ENCODE results near the gene FOSB.

Gene FOSB

DNA sequence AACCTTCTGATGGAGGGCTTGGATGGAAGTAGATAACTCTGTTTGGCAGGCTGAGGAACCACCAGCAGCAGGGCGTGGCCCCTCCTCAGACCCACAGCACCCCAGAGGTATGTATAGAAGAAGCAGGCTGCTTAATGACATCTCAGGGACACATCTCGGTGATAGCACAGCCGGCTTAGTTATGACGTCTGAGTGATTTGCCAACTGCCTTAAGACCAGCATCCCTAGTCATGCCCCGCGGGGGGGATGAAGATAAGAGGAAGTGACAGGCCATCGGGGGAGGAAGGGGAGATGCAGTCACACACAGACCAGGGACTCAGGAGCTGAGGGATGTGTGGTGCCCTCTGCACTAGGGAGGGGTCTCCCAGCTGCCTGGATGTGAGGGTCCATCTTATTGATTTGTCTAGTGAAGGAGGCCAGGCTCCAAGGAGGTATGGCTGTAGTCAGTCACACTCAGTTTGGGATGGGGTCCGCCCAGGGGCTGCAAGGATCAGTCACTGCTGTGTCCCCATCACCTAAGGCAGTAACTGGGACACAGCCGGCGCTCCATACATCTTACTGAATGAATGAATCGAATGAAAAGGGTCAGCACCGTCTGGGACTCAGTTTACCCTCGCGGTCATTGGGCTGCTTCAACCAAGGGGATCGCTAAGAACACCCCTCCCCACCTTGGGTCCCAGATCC, 24.9 kb upstream of the FOSB start:
- DNase-seq (ENCODE audit: low spot score), result peak; percentile 77

DNA sequence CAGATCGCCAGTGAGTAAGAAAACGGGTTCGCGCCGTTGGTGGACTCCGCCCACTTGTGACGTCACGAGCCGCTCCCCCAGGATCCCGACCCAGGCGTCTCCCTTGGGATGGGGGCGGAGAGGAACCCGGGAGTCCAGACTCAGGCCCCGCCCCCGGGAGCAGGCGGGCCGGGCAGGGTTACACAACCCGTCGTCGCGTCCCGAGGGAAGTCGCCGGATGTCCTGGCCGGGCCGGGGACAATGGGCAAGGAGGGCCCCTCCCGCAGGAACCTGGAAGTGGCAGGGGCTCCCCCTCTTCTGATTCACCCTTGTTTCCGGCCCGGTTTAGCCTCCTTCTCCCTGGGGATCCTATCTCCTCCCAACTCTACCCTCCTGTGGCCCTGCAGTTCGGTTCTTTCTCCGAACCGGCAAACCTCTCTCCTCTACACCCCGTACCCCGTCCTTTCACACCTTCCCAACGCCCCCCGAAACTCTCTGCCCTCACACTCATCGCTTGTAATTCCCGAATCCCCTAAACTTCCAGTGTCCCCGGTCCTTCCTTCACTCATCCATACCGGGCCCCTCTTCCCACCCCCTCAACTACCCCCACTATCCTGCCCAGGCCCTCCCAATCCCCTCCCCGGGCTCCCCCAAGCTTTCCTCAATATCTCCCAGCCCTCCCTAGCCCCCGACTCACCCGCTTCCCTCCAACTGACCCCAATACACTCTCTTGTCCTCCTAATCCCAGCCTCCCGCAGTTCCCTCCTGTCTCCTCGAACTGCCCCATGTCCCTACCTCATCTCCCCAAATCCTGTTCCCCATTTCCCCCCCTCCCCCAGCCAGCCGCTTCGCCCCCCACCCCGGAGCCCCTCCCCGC, 24.1 kb upstream of the FOSB start:
- no peak for DNase-seq (ENCODE audit: low spot score)

DNA sequence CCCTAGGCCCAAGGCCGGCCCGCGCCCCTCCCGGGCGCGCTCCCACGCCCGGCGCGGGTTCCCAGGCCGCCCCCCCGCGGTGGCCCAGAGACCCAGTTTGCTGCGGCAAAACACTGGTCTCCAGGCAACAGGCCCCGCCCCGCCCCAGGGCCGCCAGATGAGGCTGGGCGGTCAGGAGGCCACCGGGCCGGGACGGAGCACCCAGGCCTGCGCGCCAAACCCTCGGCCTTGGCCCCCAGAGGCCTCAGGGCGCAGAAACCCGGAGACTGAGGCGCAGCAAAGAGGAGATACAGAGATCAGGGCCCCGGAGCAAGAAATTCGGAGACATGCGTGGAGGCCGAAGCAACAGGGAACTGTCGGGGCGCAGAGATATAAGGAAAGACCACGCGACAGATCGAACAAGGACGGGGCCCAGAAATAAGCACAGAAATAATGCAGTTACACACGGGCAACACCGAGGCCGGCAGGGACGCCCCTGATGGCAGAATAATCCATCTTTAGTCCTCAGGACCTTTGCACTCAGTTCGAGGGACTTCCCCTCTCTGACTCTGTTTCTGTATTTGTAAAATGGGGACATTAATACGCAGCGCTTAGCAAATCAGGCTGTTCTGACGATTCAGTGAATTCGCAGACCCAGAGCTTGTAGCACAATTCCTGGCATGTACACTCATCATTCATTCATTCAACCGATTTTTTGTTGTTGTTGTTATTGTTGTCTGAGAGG, 23.3 kb upstream of the FOSB start:
- DNase-seq (ENCODE audit: low spot score), result peak; percentile 79

DNA sequence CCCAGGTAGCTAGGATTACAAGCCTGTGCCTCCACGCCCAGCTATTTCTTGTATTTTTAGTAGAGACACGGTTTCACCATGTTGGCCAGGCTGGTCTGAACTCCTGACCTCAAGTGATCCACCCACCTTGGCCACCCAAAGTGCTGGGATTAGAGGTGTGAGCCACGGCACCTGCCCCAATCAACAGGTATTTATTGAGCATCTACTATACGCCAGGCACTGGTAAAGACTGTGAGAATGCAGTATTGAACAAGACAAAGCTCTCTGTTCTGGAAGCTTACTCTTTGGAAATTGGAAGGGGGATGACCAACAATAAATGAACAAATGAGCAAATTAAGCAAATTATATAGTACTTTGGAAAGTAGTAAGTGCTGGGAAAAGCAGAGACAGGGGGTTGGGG, 22.7 kb upstream of the FOSB start:
- no peak for DNase-seq (ENCODE audit: low spot score)

DNA sequence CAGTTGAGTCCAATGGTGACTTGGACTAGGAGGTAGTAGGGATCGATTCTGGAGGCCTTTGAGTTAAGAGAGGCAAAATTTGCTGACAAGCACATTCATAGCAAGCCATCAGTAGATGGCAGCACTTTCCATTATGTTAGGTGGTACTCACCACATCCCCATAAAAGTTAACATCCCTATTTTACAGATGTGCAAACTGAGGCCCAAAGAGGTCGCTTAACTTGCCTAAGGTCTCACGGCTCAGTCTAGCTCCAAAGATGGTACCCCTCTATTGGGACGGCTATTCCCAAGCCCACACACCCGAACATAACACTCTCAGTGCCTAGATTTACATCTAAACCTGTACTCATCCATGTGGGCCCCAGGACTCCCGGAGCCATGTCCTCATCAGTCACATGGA, 21.5 kb upstream of the FOSB start:
- DNase-seq (ENCODE audit: low spot score), result no peak

DNA sequence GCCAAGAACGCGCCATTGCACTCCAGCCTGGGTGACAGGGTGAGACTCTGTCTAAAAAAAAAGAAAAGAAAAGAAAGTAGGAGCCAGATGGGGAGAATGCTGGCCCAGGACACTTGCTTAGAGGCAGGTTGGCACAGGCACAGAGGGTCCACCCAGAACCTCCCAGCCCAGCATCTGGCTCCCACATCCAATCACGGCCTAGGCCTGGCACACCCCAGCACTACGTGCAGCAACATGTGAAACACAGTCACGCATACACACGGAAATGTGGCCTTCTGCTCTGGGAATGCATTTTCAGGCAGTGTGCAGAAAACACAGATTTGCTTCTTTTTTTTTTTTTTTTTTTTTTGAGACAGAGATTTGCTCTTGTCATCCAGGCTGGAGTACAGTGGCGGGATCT, 20.9 kb upstream of the FOSB start:
- no peak for DNase-seq (ENCODE audit: low spot score)

DNA sequence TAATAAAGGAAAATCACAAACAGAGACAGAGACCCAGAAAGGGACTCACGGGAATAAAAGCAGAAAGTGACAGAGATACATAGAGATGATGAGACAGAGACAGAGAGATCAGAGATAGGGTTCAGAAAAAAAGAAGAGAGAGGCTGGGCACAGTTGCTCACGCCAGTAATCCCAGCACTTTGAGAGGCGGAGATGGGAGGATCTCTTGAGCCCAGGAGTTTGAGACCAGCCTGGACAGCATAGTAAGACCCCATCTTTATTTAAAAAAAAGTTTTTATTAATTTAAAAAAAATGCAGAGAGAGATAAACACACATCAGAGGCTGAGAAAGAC, 19.4 kb upstream of the FOSB start:
- DNase-seq (ENCODE audit: low spot score), result no peak

DNA sequence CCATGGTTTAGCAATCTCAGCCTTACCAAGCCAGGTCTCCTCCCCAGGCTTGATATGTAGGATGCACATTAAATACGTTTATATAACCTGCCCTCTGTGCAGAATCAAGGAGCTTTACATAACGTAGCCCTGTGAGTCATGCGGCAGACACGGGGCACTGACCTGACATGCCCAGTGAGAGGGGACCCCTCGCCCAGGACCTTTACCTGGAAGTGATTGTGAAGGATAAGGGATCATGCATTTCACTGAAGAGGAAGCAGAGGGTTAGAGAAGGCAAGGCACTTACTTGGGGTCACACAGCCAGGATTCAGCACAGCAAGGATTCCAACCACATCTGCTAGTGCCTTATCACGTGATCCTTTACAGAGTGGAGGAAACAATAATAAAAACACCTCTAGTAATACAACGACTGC, 18.9 kb upstream of the FOSB start:
- DNase-seq (ENCODE audit: low spot score), result no peak

DNA sequence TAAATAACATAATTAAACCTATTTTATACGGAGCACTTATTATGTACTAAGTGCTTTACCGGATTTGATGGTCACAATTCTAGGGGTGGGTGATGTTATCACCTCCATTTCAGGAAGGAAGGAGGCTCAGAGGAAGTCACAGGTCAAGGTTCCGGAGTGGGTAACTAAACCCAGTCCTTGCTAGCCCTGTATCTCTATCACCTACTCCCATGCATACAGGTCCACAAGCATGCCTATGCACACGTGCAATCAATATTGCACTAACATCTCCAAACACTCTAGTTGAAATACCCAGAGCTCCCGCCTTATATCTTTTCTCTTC, 17.8 kb upstream of the FOSB start:
- DNase-seq (ENCODE audit: low spot score), result no peak

DNA sequence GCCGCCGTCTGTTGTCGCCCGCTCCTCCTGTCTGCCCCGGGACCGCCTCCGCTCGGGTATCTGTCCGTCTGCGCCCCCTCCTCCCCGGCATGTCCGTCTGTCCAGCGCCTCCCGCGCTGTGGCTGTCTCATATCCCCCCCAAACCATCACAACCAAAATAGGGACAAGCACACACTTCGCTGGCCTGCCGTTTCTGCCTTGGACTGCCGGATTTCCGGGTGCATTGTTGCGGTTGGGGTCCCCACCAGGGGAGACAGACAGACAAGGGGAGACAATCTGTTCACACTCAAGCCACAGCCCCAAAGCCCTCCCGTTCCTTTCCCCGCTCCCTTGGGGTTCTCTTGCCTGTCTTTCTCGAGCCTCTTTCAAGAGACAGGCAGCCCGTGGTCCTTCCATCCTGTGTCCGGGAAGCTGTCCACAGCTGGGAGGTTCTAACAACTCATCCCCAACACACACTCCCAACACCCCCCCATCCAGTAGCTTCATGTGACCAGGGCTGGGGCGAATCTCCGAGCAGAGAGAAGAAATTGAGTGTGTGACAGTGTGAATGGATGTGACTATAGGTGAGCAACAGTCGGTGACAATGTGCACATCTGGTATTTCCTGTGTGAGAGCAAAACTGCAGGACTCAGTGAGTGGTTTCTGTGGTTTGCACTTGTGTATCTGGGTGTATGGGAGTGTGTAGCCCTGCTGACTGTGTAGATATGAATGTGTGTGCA, 16.5 kb upstream of the FOSB start:
- DNase-seq (ENCODE audit: low spot score), result no peak

DNA sequence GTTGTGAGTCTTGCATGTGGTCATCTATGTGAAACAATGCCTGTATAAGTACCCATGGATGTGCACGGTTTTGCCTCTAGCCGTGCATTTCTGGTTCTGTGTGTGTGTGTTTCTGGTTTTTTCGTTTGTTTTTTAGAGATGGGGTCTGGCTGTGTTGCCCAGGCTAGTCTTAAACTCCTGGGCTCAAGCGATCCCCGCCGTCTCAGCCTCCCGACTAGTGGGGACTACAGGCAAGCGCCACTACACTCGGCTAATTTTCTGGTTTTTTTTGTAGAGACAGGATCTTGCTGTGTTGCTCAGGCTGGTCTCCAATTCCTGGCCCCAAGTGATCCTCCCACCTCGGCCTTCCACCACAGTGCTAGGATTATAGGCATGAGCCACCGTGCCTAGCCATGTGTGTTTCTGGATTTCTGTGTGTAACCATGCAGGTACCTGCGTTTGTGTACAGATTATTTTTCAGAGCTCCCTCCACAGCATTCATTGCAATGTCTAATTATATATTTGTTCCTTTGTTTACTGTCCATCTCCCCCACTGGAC, 15.9 kb upstream of the FOSB start:
- DNase-seq (ENCODE audit: low spot score), result no peak

DNA sequence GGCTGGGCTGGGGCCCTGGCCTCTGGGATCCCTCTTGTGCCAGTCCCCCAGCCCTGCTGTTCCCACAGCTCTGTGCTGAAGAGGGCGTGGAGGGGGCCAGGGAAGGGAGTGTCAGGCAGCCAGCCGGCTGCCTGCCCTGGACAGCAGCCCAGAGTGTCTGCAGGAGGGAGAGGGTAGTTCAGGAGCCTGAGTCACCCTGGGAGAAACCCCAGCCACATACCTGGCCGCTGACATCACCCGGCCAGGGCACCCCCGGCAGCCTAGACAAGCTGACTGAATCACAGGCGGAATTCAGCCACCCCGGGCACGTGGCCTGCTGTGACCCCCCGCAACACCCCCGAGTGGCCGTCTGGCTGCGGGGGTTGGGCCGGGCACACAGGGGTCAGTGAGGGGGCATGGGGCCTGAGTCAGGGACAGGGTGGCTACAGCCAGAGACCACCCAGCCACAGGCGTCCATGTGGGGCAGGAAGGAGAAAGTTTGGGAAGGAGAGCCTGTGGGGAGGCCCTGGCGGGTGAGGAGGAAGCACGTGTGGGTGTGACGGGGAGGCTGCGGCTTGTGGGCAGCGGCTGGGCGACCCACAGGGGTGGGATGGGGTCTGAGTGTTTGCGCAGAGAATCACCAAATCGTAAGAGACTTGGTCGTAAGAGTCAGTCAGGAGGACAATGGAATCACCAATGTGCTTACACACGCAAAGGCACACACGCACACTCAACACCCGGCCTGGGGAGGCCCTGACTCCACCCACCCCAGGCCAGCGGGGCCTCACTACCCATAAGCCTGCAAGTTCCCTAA, 11.9 kb upstream of the FOSB start:
- no peak for DNase-seq (ENCODE audit: low spot score)

DNA sequence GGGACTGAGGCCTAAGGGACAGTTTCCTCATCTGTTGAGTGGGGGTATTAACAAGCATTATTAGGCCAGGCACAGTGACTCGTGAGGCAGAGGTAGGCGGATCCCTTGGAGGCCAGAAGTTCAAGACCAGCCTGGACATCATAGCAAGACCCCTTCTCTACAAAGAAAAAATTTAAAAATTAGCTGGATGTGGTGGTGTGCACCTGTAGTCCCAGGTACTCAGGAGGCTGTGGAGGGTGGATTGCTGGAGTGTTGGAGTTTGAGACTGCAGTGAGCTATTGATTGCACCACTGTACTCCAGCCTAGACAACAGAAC, 11.3 kb upstream of the FOSB start:
- no peak for DNase-seq (ENCODE audit: low spot score)

DNA sequence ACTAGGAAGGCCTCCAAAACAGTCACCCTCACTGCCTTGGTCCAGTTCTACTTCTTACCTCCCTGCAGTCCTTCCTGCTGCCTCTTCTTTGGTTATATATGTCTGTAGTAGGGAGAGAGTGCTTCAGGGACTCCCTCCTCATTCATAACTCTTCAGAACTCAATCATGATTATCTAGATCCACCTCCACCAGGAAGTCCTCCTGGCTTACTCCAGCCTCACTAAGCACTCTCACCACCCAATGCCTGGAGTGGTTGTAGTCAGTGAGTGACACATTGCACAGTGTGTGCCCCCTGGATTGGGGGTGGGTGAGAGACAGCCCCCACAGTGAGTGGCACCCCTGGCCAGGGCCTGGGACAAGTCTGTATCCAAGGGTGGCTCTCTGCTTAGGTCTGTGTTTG, 10.0 kb upstream of the FOSB start:
- no peak for DNase-seq (ENCODE audit: low spot score)

DNA sequence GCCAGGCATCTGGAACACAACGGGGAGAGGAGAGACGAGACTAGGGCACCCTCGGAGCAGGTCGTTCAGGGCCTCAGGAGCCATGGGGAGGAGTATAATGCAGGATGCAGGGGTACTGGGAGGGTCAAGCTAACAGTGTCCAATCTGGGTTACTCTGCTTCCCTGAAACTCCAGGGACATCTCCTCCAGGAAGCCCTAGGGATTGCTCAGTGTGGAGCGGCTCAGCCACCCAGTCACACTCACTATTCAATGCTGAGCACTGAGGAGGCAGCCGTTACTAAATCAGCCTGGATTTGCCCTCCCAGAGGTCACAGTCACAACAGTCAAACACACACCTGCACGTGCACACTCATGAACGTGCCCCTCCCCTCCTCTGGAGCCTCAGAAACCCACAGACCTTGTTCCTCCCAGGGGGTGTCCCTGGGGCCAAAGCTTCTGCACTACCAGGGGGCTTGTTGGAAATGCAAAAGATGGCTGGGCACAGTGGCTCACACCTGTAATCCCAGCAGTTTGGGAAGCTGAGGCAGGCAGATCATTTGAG, 6.9 kb upstream of the FOSB start:
- no peak for DNase-seq (ENCODE audit: low spot score)

DNA sequence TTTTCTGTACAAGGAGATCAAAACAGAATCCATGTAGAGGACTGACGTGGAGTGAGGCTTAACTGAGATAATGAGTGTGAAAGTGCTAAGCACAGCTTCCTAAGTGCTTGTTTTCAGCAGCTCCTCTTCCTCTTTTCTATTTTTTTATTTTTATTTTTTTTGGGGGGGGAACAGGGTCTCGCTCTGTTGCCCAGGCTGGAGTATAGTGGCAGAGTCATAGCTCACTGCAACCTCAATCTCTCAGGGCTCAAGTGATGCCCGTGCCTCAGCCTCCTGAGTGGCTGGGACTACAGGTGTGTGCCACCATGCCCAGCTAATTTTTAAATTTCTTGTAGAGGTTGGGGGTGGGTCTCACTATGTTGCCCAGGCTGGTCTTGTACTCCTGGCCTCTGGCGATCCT, 5.6 kb upstream of the FOSB start:
- DNase-seq (ENCODE audit: low spot score), result no peak

DNA sequence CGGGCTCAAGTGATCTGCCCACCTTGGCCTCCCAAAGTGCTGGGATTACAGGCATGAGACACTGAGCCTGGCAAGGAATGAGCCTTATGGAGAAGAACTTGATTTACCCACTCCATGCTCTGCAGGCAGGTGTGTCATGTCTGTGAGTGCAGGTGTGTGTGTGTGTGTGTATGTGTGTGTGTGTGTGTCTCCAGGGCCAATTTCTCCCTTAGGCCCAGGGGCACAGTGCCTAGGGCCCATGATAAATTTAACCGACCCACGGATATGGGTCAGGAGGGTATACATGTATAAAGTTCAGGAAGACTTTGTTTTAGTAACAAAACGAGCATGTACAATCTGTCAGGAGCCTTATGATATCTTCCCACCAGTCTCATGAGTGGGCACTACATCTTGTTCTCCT, 4.6 kb upstream of the FOSB start:
- no peak for DNase-seq (ENCODE audit: low spot score)

DNA sequence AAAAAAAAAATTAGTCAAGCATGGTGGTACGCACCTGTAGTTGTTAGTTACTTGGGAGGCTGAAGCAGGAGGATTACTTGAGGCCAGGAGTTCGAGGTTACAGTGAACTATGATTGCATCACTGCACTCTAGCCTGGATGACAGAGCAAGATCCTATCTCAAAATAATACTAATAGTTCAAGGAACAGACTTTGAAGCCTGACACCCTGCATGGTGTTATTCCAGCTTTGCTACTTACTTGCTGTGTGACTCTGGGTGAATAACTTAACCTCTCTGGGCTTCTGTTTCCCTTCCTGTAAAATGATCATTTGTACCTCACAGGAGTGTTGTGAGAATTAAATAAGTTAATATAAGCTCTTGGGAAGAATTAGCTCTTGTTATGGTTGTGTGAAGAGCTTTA, 3.5 kb upstream of the FOSB start:
- no peak for DNase-seq (ENCODE audit: low spot score)

DNA sequence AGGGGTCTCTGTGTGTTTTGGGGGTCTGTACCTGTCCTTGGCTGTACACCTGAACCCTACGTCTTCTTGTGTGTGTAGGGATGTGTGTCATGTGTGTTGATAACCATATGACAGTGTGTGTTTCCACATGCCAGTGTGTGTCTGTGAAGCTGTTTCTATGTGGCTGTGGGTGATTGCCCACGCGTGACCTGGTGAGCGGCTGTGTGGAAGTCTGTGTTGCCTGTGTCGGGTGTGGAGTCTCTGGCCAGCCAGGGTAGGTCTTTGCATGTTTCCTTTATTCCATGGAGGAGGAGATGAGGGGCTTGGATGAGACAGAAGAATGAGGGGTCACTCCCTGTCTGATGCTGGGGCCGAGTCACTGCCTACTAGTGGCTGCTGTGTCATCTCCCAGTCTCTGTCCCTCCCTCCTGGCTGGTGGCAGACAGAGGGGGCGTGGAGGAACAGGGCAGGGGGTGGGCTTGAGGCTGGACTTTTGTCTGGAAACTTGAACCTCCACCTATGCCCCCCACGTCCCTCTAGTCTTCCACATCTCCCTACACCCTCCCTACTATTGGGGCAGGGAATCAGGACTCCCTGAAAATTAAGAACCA, 2.8 kb upstream of the FOSB start:
- DNase-seq (ENCODE audit: low spot score), result no peak

DNA sequence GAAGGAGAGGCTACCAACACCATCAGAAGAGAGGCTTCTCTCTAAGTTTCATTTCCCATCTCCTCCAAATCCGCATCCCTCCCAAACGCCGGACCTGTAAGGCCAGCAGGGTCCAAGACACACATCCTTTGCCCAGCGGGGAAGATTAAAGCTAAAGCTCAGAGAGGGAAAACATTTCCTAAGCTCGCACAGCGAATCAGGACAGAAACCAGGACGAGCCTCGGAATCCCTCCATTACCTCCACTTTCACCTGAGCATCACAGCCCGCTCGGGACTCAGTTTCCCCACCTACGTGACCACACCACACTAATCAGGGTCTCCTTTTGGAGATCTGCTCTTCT, 711 bp upstream of the FOSB start:
- DNase-seq (ENCODE audit: low spot score), result peak; percentile 28

DNA sequence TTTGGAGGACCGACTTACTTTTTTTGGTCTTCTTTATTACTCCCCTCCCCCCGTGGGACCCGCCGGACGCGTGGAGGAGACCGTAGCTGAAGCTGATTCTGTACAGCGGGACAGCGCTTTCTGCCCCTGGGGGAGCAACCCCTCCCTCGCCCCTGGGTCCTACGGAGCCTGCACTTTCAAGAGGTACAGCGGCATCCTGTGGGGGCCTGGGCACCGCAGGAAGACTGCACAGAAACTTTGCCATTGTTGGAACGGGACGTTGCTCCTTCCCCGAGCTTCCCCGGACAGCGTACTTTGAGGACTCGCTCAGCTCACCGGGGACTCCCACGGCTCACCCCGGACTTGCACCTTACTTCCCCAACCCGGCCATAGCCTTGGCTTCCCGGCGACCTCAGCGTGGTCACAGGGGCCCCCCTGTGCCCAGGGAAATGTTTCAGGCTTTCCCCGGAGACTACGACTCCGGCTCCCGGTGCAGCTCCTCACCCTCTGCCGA, 409 bp downstream of the FOSB start:
- no peak for DNase-seq (ENCODE audit: low spot score)

All from pons (tissue), 1 donor.